OCI-LY1 (cell line): ENCODE results near the gene RBMS3.

ENCODE experiments used
- CTCF ChIP-seq: fragments of 200-600 bp; sonication (generic), shearing (Covaris generic); IDR thresholded peaks from 2 replicates; pipeline ENCODE4 v1.5.1; 2017; ENCODE audit warnings: mild to moderate bottlenecking, antibody characterized with exemption, low read length, moderate library complexity, mixed read lengths
- EZH2 ChIP-seq: fragments of 200-600 bp; sonication (generic), shearing (Covaris generic); IDR thresholded peaks from 2 replicates; pipeline ENCODE4 v1.8.0; 2017; ENCODE audit warnings: borderline replicate concordance, mixed run types, mild to moderate bottlenecking, antibody characterized with exemption, low read length, moderate library complexity, mixed read lengths

GRCh38 chr3:29514170-29514569 is 233.3 kb downstream of the RBMS3 start:
- TF ChIP-seq CTCF = no peak
- TF ChIP-seq EZH2 = no peak
